ENCODE results near the gene CEMP1. TPM values are rescaled to one million over a fixed set of nuclear protein-coding genes. Genes with fewer than 3 reads are reported as not detected.
"Not testable (repeated sequence)": the region's sequence is repeated elsewhere in the genome, so short reads cannot be mapped to it uniquely, and the experiment has no call there.

CEMP1 gene
- total RNA-seq, 1 experiment from 2014 or later: not detected

- not testable (repeated sequence) for H3K56ac ChIP-seq (ENCODE audit: insufficient read length, low read depth, low read length); H3K4me2 ChIP-seq (ENCODE audit: insufficient read depth, insufficient read length, low read length); H3K4me1 ChIP-seq (ENCODE audit: insufficient read depth, low read length); H3K14ac ChIP-seq (ENCODE audit: insufficient read depth, low read length); DNase-seq; H3K9ac ChIP-seq (ENCODE audit: extremely low read depth, insufficient read length, low read length); H3K4me3 Mint-ChIP-seq; H2AK5ac ChIP-seq (ENCODE audit: insufficient read length, low read length); H3K9me3 Mint-ChIP-seq; H3K4ac ChIP-seq (ENCODE audit: low read depth, low read length); H3K36me3 Mint-ChIP-seq (ENCODE audit: insufficient read depth in 1 of 3, low read depth in 3 of 3); H3T11ph ChIP-seq (ENCODE audit: low read length); H4K91ac ChIP-seq (ENCODE audit: insufficient read length, low read depth, low read length); H4K8ac ChIP-seq (replicated peaks; ENCODE audit: insufficient read length, low read depth, low read length); H3K9me3 ChIP-seq (ENCODE audit: control insufficient read depth, low read depth, low read length); H4K20me1 ChIP-seq (ENCODE audit: control insufficient read depth, insufficient read depth, insufficient read length); H3K27ac Mint-ChIP-seq; H3K23ac ChIP-seq (ENCODE audit: insufficient read length, low read depth, low read length); H3K27me3 Mint-ChIP-seq (ENCODE audit: low read depth); H3K4me1 Mint-ChIP-seq; H3K23me2 ChIP-seq (ENCODE audit: insufficient read length, low read depth, low read length, poor library complexity, severe bottlenecking); H3K18ac ChIP-seq (ENCODE audit: insufficient read length, low read depth, low read length); H2BK120ac ChIP-seq (ENCODE audit: low read depth, low read length, poor library complexity, severe bottlenecking); H3K27ac ChIP-seq (ENCODE audit: insufficient read length, low read depth, low read length); H3K79me1 ChIP-seq (ENCODE audit: insufficient read depth, low read depth, low read length, poor library complexity, severe bottlenecking); H2BK20ac ChIP-seq (ENCODE audit: low read depth, low read length, poor library complexity, severe bottlenecking); H2BK15ac ChIP-seq (ENCODE audit: low read depth, low read length); H2BK5ac ChIP-seq (ENCODE audit: insufficient read length, low read length); H3K79me2 ChIP-seq (ENCODE audit: insufficient read depth, low read length); H4K5ac ChIP-seq (ENCODE audit: insufficient read length, low read depth, low read length); H3K27me3 ChIP-seq (ENCODE audit: insufficient read depth, low read length); H2AFZ ChIP-seq (ENCODE audit: low read length); H2BK12ac ChIP-seq (ENCODE audit: insufficient read length, low read depth, low read length)
- WGBS (ENCODE audit: extremely low coverage, insufficient read length, low lambda C conversion rate): no CpG with 5 or more reads among the region's 15 CpGs
Measured at GRCh38 chr16:2557150-2557549, 25.9 kb upstream of the CEMP1 start.

- H3K23ac ChIP-seq (ENCODE audit: insufficient read length, low read depth, low read length); H3K27me3 Mint-ChIP-seq (ENCODE audit: low read depth); H4K8ac ChIP-seq (replicated peaks; ENCODE audit: insufficient read length, low read depth, low read length); H3K4me1 Mint-ChIP-seq; H3K18ac ChIP-seq (ENCODE audit: insufficient read length, low read depth, low read length); H2BK120ac ChIP-seq (ENCODE audit: low read depth, low read length, poor library complexity, severe bottlenecking); H3T11ph ChIP-seq (ENCODE audit: low read length); H2BK12ac ChIP-seq (ENCODE audit: insufficient read length, low read depth, low read length); H2AFZ ChIP-seq (ENCODE audit: low read length); H3K23me2 ChIP-seq (ENCODE audit: insufficient read length, low read depth, low read length, poor library complexity, severe bottlenecking); H3K27me3 ChIP-seq (ENCODE audit: insufficient read depth, low read length); H2BK5ac ChIP-seq (ENCODE audit: insufficient read length, low read length); H3K4me2 ChIP-seq (ENCODE audit: insufficient read depth, insufficient read length, low read length); H3K4me1 ChIP-seq (ENCODE audit: insufficient read depth, low read length); H3K9ac ChIP-seq (ENCODE audit: extremely low read depth, insufficient read length, low read length); H3K27ac Mint-ChIP-seq; H3K36me3 Mint-ChIP-seq (ENCODE audit: insufficient read depth in 1 of 3, low read depth in 3 of 3); H3K14ac ChIP-seq (ENCODE audit: insufficient read depth, low read length); H3K79me1 ChIP-seq (ENCODE audit: insufficient read depth, low read depth, low read length, poor library complexity, severe bottlenecking); H3K9me3 Mint-ChIP-seq; H3K9me3 ChIP-seq (ENCODE audit: control insufficient read depth, low read depth, low read length); H3K27ac ChIP-seq (ENCODE audit: insufficient read length, low read depth, low read length); H4K5ac ChIP-seq (ENCODE audit: insufficient read length, low read depth, low read length); DNase-seq; H4K20me1 ChIP-seq (ENCODE audit: control insufficient read depth, insufficient read depth, insufficient read length); H2BK20ac ChIP-seq (ENCODE audit: low read depth, low read length, poor library complexity, severe bottlenecking); H2AK5ac ChIP-seq (ENCODE audit: insufficient read length, low read length); H2BK15ac ChIP-seq (ENCODE audit: low read depth, low read length); H3K4ac ChIP-seq (ENCODE audit: low read depth, low read length); H3K79me2 ChIP-seq (ENCODE audit: insufficient read depth, low read length); H3K56ac ChIP-seq (ENCODE audit: insufficient read length, low read depth, low read length); H4K91ac ChIP-seq (ENCODE audit: insufficient read length, low read depth, low read length); H3K4me3 Mint-ChIP-seq: not testable (repeated sequence)
- no CpG with 5 or more reads among the region's 13 CpGs for WGBS (ENCODE audit: extremely low coverage, insufficient read length, low lambda C conversion rate)
Measured at GRCh38 chr16:2554709-2555425, 23.7 kb upstream of the CEMP1 start.
